Left cardiac atrium (tissue), 4 donors: ENCODE data around the gene PNRC1. TPM values are rescaled to one million over a fixed set of nuclear protein-coding genes. Genes with fewer than 3 reads are reported as not detected.
"Not testable (repeated sequence)": the region's sequence is repeated elsewhere in the genome, so short reads cannot be mapped to it uniquely, and the experiment has no call there.

Experiments
- ATAC-seq, 2 donors: fragments of 200-7000 bp; cut with Tn5 transposase; one replicate each; pipeline ENCODE4 v1.9.1; 2020; ENCODE audit warnings: mild to moderate bottlenecking in 2 of 2, moderate library complexity in 2 of 2
- DNase-seq: peaks from one replicate; pipeline ENCODE4 v3.0.0-alpha.2; 2020
- intact Hi-C, 2 donors: fragments of 100-400 bp; cut with DNase I; formaldehyde crosslinking; loops; one replicate each; pipeline versions ENCODE4 v1.14.1 to v1.15.1; 2022 to 2023
- total RNA-seq, 2 donors: library from RNA; stranded (reverse); fragmentation: NEBNext Ultra II Directional; extraction: Animal tissue kit (Norgen Biotek cat#: 25700); gene quantifications; one replicate each; pipeline ENCODE4 v1.2.1, GENCODE V29; 2021
- donor health status: DM: no; HTN: yes; CAD: no.
- donor health status: DM: no; HTN: yes; CAD: no; lungs with severe emphysema.
- donor health status: DM: yes; HTN: yes; CAD: no.
- donor health status: Dilated cardiomyopathy.

The PNRC1 gene
- total RNA-seq, 2 donors from 2014 or later = 177 to 202 TPM

DNA sequence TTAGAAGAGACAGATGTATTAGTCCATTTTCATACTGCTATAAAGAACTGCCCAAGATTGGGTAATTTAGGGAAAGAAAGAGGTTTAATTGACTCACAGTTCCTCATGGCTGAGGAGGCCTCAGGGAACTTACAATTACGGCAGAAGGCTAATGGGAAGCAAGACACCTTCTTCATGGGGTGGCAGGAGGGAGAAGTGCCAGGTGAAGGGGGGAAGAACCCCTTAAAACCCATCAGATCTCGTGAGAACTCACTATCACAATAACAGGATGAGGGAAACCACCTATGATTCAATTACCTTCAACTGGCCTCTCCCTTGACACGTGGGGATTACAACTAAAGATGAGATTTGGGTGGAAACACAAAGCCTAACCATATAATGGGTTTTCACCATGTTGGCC, 28.9 kb upstream of the PNRC1 start:
- intact Hi-C loops = no loop called here
- ATAC-seq = no peak
- no peak for DNase-seq

- intact Hi-C loops = no loop called here
- DNase-seq = no peak
- ATAC-seq = no peak
Measured at GRCh38 chr6:89054208-89054607, 26.3 kb upstream of the PNRC1 start.

- intact Hi-C loops = no loop called here
- no peak for DNase-seq
Measured at GRCh38 chr6:89057759-89058158, 22.8 kb upstream of the PNRC1 start.

GRCh38 chr6:89058627-89059026, 21.9 kb upstream of the PNRC1 start:
- intact Hi-C loops = no loop called here
- DNase-seq (no peak), ATAC-seq (no peak)

More at GRCh38 chr6:89057759-89058158, 22.8 kb upstream of the PNRC1 start:
- ATAC-seq = no peak

DNA sequence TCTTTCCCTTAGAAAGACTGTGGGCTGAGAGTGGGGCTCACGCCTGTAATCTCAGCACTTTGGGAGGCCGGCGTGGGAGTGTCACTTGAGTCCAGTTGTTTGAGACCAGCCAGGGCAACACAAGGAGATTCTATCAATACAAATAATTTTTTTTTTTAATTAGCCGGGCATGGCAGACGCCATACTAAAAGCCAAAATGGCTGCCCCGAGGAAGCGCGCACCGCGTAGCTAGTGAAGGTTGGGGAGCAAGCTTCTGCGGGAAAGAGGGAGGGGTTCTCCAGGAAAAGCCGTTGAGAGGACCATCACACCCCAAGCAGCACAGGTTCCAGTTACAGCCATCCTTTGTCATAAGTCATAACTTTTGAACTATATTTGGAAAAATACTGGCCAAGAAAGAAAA, 21.3 kb upstream of the PNRC1 start:
- no peak for DNase-seq
- ATAC-seq = no peak
- intact Hi-C loops = no loop called here

GRCh38 chr6:89063881-89064280, 16.7 kb upstream of the PNRC1 start:
- ATAC-seq (no peak), DNase-seq (no peak)
- intact Hi-C loops = no loop called here

GRCh38 chr6:89064931-89065330, 15.6 kb upstream of the PNRC1 start:
- intact Hi-C loops, DNase-seq, ATAC-seq: not testable (repeated sequence)

DNA sequence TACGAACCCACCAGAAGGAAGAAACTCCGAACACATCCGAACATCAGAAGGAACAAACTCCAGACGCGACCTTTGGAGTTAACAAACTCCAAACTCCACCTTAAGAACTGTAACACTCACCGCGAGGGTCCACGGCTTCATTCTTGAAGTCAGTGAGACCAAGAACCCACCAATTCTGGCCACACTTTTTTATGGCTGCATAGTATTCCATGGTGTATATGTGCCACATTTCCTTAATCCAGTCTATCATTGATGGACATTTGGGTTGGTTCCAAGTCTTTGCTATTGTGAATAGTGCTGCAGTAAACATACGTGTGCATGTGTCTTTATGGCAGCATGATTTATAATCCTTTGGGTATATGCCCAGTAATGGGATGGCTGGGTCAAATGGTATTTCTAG, 14.4 kb upstream of the PNRC1 start:
- DNase-seq, intact Hi-C loops, ATAC-seq: not testable (repeated sequence)

GRCh38 chr6:89066940-89067646, 13.5 kb upstream of the PNRC1 start:
- intact Hi-C loops = no loop called here
- peak; percentile 15 to 31 for ATAC-seq

DNA sequence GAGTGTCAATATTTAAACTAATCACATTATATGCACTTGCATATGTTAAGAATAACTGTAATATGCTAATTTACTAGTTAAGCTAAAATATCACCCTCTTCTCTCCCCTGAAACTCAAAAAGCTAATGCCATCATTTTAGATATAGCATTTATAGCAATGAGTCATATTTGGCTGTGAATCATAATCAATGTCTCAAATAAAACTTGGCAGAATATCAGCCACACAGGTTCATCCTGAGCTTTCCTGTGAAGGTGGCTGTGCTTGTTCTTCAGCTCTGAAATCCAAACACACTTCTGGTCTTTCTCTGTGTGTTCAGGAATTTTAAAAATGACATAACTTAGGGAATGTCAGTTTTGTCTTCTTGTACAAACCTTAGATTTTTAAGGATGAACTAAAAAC, 12.8 kb upstream of the PNRC1 start:
- intact Hi-C loops = no loop called here
- no peak for ATAC-seq
- no peak for DNase-seq

More at GRCh38 chr6:89066940-89067646, 13.5 kb upstream of the PNRC1 start:
- no peak for DNase-seq

DNA sequence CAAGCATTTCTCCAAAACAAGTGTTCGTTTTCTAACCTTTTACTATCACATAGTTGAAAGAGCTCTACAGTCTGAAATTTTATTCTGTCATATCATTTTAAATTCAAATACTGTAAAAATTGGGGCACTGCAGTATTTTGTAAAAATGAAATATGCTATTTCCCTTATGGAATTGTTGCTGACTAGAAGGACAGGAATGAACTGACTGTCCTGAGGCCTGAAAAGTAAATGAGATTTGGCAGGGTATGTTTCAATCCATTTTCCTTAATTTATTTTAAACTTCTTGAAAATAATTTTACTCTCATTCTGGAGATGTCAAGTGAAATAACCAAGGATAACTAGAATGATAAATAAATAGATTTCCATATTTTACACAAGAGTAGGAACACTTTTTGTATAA, 11.9 kb upstream of the PNRC1 start:
- intact Hi-C loops = no loop called here
- DNase-seq (no peak), ATAC-seq (no peak)

GRCh38 chr6:89069536-89070163, 10.9 kb upstream of the PNRC1 start:
- intact Hi-C loops = no loop called here
- no peak for DNase-seq
- ATAC-seq = no peak

DNA sequence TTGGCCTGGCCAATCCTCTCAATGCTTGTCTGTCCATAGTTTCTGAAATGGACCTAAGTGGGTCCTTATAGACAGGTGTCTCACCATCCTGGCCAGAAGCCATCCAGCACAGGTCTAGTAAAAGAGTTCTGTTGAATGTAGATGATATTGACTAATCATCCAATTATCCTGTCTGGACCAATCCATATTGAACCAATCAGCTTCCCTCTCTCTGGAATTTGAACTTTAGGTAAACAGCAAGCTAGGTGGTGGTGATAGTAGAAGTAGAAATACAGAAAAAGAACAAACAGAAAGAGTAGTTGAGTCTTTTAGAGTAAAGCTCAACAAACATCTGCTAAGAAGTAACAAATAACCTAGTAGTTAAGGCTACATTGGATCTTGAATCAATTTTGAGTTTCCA, 9.5 kb upstream of the PNRC1 start:
- no peak for ATAC-seq
- no peak for DNase-seq
- intact Hi-C loops = no loop called here

- ATAC-seq = peak; percentile 57 to 63
- no peak for DNase-seq
- intact Hi-C loops = no loop called here
Measured at GRCh38 chr6:89073014-89073620, 7.4 kb upstream of the PNRC1 start.

DNA sequence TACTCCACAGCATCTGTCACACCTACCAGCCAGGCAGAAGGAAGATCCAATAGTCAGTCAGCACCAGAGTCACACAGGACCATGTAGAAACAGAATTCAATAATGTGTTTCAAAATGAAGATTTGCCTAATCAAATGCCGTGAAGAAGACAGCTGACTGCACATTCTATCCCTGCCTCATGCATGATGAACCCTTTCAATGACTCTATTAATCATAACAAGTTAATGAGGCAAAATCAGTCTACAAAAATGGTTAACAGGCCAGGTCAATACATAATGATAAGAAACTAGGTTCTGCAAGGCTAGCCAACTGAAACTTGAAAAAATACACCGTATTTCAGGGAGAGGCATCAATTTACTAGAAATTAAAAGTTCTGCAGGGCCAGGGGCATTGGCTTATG, 6.7 kb upstream of the PNRC1 start:
- ATAC-seq (no peak), DNase-seq (no peak)
- intact Hi-C loops = no loop called here

DNA sequence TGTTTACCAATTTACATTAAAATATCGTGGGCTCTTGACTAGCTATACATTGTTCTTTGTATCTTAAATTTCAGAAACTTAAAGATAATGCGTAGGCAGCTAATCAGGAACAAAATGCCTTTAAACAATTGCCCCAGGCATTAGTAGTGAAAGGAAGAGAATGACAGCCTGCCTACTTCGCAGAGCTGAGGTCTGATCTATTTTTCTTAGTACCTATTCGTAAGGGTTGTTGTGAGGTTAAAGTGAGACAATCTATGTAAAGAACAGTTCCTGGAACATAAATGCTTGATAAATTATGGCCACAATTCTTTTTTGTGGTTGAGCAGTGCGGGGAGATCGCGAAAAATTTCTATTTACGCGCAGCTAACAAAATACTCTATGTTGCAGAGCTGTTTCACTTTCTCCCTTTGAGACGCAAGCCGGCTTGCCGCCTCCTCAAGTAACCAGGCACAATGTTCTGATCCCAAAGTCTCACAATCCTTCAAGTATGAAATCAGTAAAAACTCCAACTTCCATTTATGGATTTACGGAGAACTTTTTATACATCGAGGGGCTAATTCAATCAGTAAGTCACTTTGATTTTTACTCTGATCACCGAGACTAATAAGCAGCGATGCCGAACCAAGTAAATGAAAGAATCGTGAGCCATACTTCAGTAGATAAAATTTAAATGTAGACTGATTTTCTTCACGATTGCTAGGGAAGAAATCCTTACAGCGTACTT, 878 bp upstream of the PNRC1 start:
- DNase-seq (peak; percentile 48), ATAC-seq (no peak)
- intact Hi-C loops = loop anchor here in 1 of 2 donors (5.0 kb wide), 4 partner anchors 42 to 273 kb away; partner anchors contain the start of gene UBE2J1

- intact Hi-C loops = loop anchor here in 1 of 2 donors (5.0 kb wide), 4 partner anchors 44 to 271 kb away; partner anchors contain the start of gene UBE2J1
- ATAC-seq (peak; percentile 0 to 21), DNase-seq (no peak)
Measured at GRCh38 chr6:89081129-89081422, 525 bp downstream of the PNRC1 start.

DNA sequence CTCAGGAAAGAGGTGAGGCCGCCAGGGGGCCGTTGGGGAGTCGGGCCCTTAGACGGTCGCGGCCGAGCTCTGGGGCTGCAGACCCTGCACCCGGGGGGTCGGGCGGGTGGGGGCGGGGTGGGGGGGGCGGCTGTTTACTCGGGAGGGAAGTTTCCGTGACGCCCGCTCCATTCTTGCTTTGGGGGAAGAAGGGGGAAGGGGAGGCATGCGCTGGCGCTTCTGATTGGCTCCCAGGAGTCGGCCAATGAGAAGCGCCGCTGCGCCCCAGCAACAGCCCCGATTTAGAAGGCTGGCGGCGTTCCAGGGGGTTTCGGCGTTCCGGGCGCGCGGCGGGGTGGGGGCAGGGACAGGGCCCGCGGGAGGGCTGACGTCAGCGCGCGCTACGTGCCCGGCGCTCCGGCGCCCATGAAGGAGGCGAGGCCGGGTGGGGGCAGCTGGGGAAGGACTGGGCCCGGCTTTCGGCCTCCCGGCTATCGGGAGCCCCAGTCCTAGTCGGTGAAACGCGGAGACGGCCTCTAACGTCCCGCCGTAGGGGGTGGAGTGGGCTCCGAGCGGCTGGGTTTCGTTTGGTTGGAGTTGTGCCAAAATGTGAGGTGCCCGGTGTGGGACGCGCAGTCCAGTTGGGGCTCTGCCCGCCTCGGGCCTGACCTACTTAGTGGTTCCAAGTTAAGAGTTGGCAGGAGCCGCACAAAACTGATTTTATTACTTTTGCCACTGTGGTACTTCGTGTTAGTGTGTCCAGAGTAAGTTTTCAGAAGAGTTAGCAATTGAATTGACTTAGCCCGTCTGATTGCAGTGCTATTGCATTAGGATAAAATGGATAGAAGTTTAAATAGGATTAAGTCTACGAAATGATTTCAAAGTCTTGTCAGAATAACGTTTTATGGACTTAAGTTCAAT, 1.1 kb downstream of the PNRC1 start:
- ATAC-seq = peak; percentile 77 to 82
- intact Hi-C loops = loop anchor here in 1 of 2 donors (5.0 kb wide), 4 partner anchors 44 to 271 kb away; partner anchors contain the start of gene UBE2J1
- DNase-seq = peak; percentile 99

GRCh38 chr6:89082486-89082891, 1.9 kb downstream of the PNRC1 start:
- intact Hi-C loops = loop anchor here in 1 of 2 donors (5.0 kb wide), 4 partner anchors 45 to 270 kb away; partner anchors contain the start of gene UBE2J1

More at GRCh38 chr6:89082486-89082891, 1.9 kb downstream of the PNRC1 start:
- no peak for DNase-seq
- ATAC-seq = no peak
